ENCODE data around the gene ATP6V0C. TPM values are rescaled to one million over a fixed set of nuclear protein-coding genes. Genes with fewer than 3 reads are reported as not detected.

ATP6V0C gene
- total and polyA plus RNA-seq, 2 of the 13 experiments (the other 11 are each of a cell fraction or from before 2014, with no cell fraction given) = 10.4 to 20.1 TPM

GRCh38 chr16:2471653-2472487 is 41.9 kb upstream of the ATP6V0C start (continued):
- TF ChIP-seq KIAA2018 (CRISPR knock-in tag; IDR thresholded peaks at IDR 0.05; ENCODE audit: borderline replicate concordance) (no peak), AGO2 (optimal IDR thresholded peaks at IDR 0.05; ENCODE audit: low read depth, low read length) (peak; percentile 62), ZNF234 (CRISPR knock-in tag; conservative IDR thresholded peaks at IDR 0.05) (0 out of 2 replicates have a peak, but pooled peaks have one; percentile 20), ZNF10 (CRISPR knock-in tag; IDR thresholded peaks at IDR 0.05; ENCODE audit: borderline replicate concordance, low read depth) (no peak), ZNF510 (CRISPR knock-in tag; IDR thresholded peaks at IDR 0.05; ENCODE audit: low read depth) (0 out of 2 replicates have a peak, but pooled peaks have one; percentile 29), HES4 (CRISPR knock-in tag; IDR thresholded peaks at IDR 0.05; ENCODE audit: borderline replicate concordance) (peak; percentile 23), CREBL2 (CRISPR knock-in tag; IDR thresholded peaks at IDR 0.05; ENCODE audit: borderline replicate concordance) (peak; percentile 83; the same call in 1 of the 2 replicates), UBTF (CRISPR knock-in tag; IDR thresholded peaks at IDR 0.05) (peak; percentile 48; the same call in 1 of the 2 replicates), HNF4G (IDR thresholded peaks at IDR 0.05; ENCODE audit: borderline replicate concordance, low read depth, low read length) (no peak), HNF4G (CRISPR knock-in tag; IDR thresholded peaks at IDR 0.05; ENCODE audit: borderline replicate concordance, low read depth) (peak; percentile 23; the same call in 1 of the 2 replicates), ZNF224 (CRISPR knock-in tag; IDR thresholded peaks at IDR 0.05) (no peak), ZFY (CRISPR knock-in tag; IDR thresholded peaks at IDR 0.05) (peak; percentile 81), SALL1 (CRISPR knock-in tag; IDR thresholded peaks at IDR 0.05) (peak; percentile 66), SMC3 (IDR thresholded peaks at IDR 0.05; ENCODE audit: low read length) (no peak), ZBTB26 (CRISPR knock-in tag; IDR thresholded peaks at IDR 0.05; ENCODE audit: borderline replicate concordance) (0 out of 2 replicates have a peak, but pooled peaks have one; percentile 22)
